HEK293T (cell line): ENCODE results near the gene SCAF8.

Experiments used
- CTCF ChIA-PET: fragments of 350-600 bp; formaldehyde crosslinking; extraction: SDS; loops from one replicate; lab custom pipeline; 2021; ENCODE audit warnings: antibody characterized with exemption, inconsistent platforms; lab: Yijun Ruan, JAX
- POLR2A ChIA-PET: fragments of 350-600 bp; formaldehyde crosslinking; extraction: SDS; loops from one replicate; lab custom pipeline; 2020; ENCODE audit warnings: antibody characterized with exemption, inconsistent platforms; lab: Yijun Ruan, JAX
- DNase-seq: peaks from one replicate; pipeline ENCODE4 v3.0.0; 2012; ENCODE audit warnings: mixed read lengths; ENCODE audit errors: extremely low spot score
- ARNT ChIP-seq: fragments of 450-650 bp; IDR thresholded peaks from 2 replicates; pipeline ENCODE4 v1.6.1; 2017; ENCODE audit warnings: mild to moderate bottlenecking
- BHLHE40 ChIP-seq: fragments of 450-650 bp; IDR thresholded peaks from 2 replicates; pipeline ENCODE4 v1.6.1; 2016; ENCODE audit warnings: mild to moderate bottlenecking, moderate library complexity, borderline replicate concordance
- CTBP1 ChIP-seq: fragments of 450-650 bp; IDR thresholded peaks from 2 replicates; pipeline ENCODE4 v1.6.1; 2016; ENCODE audit warnings: borderline replicate concordance
- ELF4 ChIP-seq: fragments of 450-650 bp; IDR thresholded peaks from 2 replicates; pipeline ENCODE4 v1.6.1; 2017; ENCODE audit warnings: antibody characterized with exemption
- FOXA1 ChIP-seq: fragments of 450-650 bp; IDR thresholded peaks from 2 replicates; pipeline ENCODE4 v1.6.1; 2016; ENCODE audit warnings: mild to moderate bottlenecking
- FOXK2 ChIP-seq: fragments of 450-650 bp; IDR thresholded peaks from 2 replicates; pipeline ENCODE4 v1.6.1; 2016; ENCODE audit warnings: mild to moderate bottlenecking
- FOXM1 ChIP-seq: fragments of 450-650 bp; IDR thresholded peaks from 2 replicates; pipeline ENCODE4 v1.6.1; 2017; ENCODE audit warnings: mild to moderate bottlenecking, borderline replicate concordance
- HDGF ChIP-seq: fragments of 450-650 bp; IDR thresholded peaks from 2 replicates; pipeline ENCODE4 v1.6.1; 2017; ENCODE audit warnings: antibody characterized with exemption, borderline replicate concordance
- L3MBTL2 ChIP-seq: fragments of 450-650 bp; conservative IDR thresholded peaks from 2 replicates; pipeline ENCODE4 v1.6.1; 2016; ENCODE audit warnings: mild to moderate bottlenecking
- LEF1 ChIP-seq: fragments of 450-650 bp; IDR thresholded peaks from 2 replicates; pipeline ENCODE4 v1.6.1; 2017; ENCODE audit warnings: mild to moderate bottlenecking, borderline replicate concordance
- NFRKB ChIP-seq: fragments of 450-650 bp; IDR thresholded peaks from 2 replicates; pipeline ENCODE4 v1.6.1; 2016; ENCODE audit warnings: mild to moderate bottlenecking, moderate library complexity
- SP1 ChIP-seq: fragments of 450-650 bp; IDR thresholded peaks from 2 replicates; pipeline ENCODE4 v1.6.1; 2017
- SUZ12 ChIP-seq: fragments of 450-650 bp; IDR thresholded peaks from 2 replicates; pipeline ENCODE4 v1.6.1; 2016; ENCODE audit warnings: mild to moderate bottlenecking
- TARDBP ChIP-seq: fragments of 450-650 bp; IDR thresholded peaks from 2 replicates; pipeline ENCODE4 v1.6.1; 2016
- ZNF384 ChIP-seq: fragments of 450-650 bp; IDR thresholded peaks from 2 replicates; pipeline ENCODE4 v1.6.1; 2016
- TF ChIP-seq, protein P1 (sequence below): fragments of 450-650 bp; IDR thresholded peaks from 2 replicates; pipeline ENCODE4 v1.6.1; 2016

Gene SCAF8, protein sequence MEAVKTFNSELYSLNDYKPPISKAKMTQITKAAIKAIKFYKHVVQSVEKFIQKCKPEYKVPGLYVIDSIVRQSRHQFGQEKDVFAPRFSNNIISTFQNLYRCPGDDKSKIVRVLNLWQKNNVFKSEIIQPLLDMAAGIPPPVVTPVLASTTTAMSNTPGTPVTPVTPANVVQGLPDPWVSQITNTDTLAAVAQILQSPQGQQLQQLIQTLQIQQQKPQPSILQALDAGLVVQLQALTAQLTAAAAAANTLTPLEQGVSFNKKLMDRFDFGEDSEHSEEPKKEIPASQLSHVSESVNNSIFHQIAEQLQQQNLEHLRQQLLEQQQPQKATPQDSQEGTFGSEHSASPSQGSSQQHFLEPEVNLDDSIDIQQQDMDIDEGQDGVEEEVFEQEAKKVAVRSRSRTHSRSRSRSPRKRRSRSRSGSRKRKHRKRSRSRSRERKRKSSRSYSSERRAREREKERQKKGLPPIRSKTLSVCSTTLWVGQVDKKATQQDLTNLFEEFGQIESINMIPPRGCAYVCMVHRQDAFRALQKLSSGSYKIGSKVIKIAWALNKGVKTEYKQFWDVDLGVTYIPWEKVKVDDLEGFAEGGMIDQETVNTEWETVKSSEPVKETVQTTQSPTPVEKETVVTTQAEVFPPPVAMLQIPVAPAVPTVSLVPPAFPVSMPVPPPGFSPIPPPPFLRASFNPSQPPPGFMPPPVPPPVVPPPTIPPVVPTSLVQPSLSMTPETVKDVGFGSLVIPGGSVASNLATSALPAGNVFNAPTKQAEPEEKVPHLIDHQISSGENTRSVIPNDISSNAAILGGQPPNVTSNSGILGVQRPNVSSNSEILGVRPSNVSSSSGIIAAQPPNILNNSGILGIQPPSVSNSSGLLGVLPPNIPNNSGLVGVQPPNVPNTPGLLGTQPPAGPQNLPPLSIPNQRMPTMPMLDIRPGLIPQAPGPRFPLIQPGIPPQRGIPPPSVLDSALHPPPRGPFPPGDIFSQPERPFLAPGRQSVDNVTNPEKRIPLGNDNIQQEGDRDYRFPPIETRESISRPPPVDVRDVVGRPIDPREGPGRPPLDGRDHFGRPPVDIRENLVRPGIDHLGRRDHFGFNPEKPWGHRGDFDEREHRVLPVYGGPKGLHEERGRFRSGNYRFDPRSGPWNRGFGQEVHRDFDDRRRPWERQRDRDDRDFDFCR (N-terminal part only)

GRCh38 chr6:154733183-154733625 lies at the start of gene SCAF8:
Gene SCAF8, plus strand, starts transcription at chr6:154733416. Its CDS starts 485 bp downstream, at chr6:154733901.
- ChIA-PET CTCF (interaction anchor here (0.7 to 1.4 kb wide), 2 partner anchors 57 to 372 kb away, joined by 3 to 7 read pairs; no protein-coding TSS in a partner anchor), POLR2A (no interaction called here)
- DNase-seq: peak; percentile 91
- TF ChIP-seq ARNT: peak; percentile 72
- TF ChIP-seq NFRKB: no peak
- no peak for TF ChIP-seq FOXK2
- TF ChIP-seq SP1: no peak
- 0 out of 2 replicates have a peak, but pooled peaks have one; percentile 47 for TF ChIP-seq FOXM1
- TF ChIP-seq LEF1: peak; percentile 75; the same call in 1 of the 2 replicates

DNA sequence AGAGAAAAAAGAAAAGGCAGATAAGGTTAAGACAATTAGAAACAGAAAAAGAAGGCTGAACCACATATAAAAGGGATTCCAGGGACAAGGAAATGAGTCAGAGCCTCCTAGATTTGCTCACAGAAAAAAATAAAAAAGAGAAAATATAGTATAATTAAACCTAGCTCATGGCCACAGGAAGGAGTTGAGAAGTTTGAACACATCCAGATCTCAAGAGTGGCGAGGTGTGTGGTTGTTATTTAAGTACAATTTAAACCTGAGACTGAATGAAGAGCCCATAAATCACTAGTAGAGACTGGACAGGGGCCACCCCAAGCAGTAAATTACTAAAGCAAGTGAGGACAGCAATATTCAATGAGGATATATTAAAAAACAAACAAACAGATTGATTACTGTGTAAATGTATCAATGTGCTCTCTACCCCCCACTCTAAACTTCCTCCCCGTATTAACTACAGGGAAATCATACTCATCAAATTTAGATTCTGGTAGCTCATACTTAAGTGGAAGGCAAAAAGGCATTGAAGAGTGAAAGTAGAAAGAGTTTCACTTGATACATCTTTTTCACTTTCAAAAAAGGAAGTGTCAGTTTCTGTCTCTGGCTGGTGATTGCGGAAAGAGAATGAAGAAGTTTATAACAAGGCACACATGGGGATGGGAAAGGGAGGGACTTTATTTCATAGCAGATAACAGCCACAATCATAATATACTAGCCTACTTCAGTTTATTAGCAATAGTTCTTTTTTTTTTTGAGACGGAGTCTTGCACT lies 49.3 kb upstream of the SCAF8 start:
- DNase-seq: no peak
- ChIA-PET CTCF (interaction anchor here (1.7 kb wide), 1 partner anchor 9 kb away, joined by 11 read pairs; no protein-coding TSS in a partner anchor), POLR2A (interaction anchor here (0.5 to 1.0 kb wide), 2 partner anchors 9 to 87 kb away, joined by 3 to 4 read pairs; no protein-coding TSS in a partner anchor)
- no peak for TF ChIP-seq ARNT
- TF ChIP-seq, protein P1, sequence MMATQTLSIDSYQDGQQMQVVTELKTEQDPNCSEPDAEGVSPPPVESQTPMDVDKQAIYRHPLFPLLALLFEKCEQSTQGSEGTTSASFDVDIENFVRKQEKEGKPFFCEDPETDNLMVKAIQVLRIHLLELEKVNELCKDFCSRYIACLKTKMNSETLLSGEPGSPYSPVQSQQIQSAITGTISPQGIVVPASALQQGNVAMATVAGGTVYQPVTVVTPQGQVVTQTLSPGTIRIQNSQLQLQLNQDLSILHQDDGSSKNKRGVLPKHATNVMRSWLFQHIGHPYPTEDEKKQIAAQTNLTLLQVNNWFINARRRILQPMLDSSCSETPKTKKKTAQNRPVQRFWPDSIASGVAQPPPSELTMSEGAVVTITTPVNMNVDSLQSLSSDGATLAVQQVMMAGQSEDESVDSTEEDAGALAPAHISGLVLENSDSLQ: peak; percentile 87

DNA sequence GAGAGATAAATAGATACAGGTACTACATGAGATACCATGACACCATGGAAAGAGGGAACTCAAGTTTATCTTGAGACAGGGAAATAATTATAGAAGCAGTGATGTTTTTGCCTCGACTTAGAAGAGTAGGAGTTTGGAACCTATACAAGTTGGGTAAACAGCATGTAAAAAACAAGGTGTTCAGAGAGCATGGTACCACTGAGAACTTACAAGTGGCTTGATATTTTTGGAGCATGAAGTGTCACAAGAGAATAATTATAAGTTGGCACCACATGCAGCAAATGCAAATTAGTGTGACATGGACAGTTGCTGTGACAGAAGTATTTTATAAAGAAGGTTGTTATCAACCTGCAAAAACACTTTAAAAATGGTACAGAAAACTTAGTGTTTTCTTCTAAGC lies 47.1 kb upstream of the SCAF8 start:
- CTCF ChIA-PET: no interaction called here
- DNase-seq: no peak
- POLR2A ChIA-PET: no interaction called here
- TF ChIP-seq FOXK2: no peak
- no peak for TF ChIP-seq CTBP1
- TF ChIP-seq FOXM1: no peak
- no peak for TF ChIP-seq ELF4
- TF ChIP-seq HDGF: no peak
- no peak for TF ChIP-seq L3MBTL2
- no peak for TF ChIP-seq LEF1
- no peak for TF ChIP-seq SUZ12
- TF ChIP-seq BHLHE40: no peak
- no peak for TF ChIP-seq ARNT
- no peak for TF ChIP-seq NFRKB
- no peak for TF ChIP-seq TARDBP
- TF ChIP-seq ZNF384: no peak
- TF ChIP-seq FOXA1: no peak
- no peak for TF ChIP-seq SP1
- TF ChIP-seq, protein P1: no peak

GRCh38 chr6:154689493-154690255 lies 43.5 kb upstream of the SCAF8 start:
- DNase-seq: no peak
- TF ChIP-seq NFRKB: no peak
- no peak for TF ChIP-seq CTBP1
- TF ChIP-seq SUZ12: no peak
- TF ChIP-seq ZNF384: no peak
- POLR2A ChIA-PET: no interaction called here
- CTCF ChIA-PET: interaction anchor here (0.7 to 1.4 kb wide), 2 partner anchors 14 to 38 kb away, joined by 3 to 7 read pairs; no protein-coding TSS in a partner anchor

GRCh38 chr6:154690857-154691256 lies 42.4 kb upstream of the SCAF8 start:
- TF ChIP-seq BHLHE40: no peak
- no peak for TF ChIP-seq CTBP1
- TF ChIP-seq NFRKB: no peak
- TF ChIP-seq FOXA1: no peak
- TF ChIP-seq ELF4: no peak
- TF ChIP-seq HDGF: no peak
- TF ChIP-seq SP1: no peak
- TF ChIP-seq FOXM1: no peak
- no peak for TF ChIP-seq FOXK2
- no peak for TF ChIP-seq TARDBP
- TF ChIP-seq, protein P1: no peak
- TF ChIP-seq L3MBTL2: no peak
- no peak for TF ChIP-seq SUZ12
- no peak for TF ChIP-seq ZNF384
- no peak for TF ChIP-seq LEF1
- no peak for TF ChIP-seq ARNT
- no peak for DNase-seq
- ChIA-PET CTCF (interaction anchor here (0.6 kb wide), 1 partner anchor 1727 kb away, joined by 3 read pairs; no protein-coding TSS in a partner anchor), POLR2A (interaction anchor here (0.5 kb wide), 1 partner anchor 431 kb away, joined by 5 read pairs; no protein-coding TSS in a partner anchor)
